PFSK-1 (cell line): ENCODE data around the gene OSBPL2.

Source experiments
- POLR2AphosphoS5 ChIP-seq: IDR thresholded peaks from 2 replicates; pipeline ENCODE4 v1.6.1; 2012; ENCODE audit warnings: low read depth, mild to moderate bottlenecking, control low read depth, low read length, moderate library complexity
- REST ChIP-seq, 2 experiments: IDR thresholded peaks; 2 replicates each; pipeline versions ENCODE4 v1.6.1 to v1.8.0; 2011 to 2012; ENCODE audit warnings: low read depth in 2 of 2, low read length in 2 of 2, control low read depth in 1 of 2, inconsistent platforms in 1 of 2, mild to moderate bottlenecking in 1 of 2, moderate library complexity in 1 of 2; ENCODE audit not compliant: insufficient read depth in 1 of 2
- SIN3A ChIP-seq: IDR thresholded peaks from 2 replicates; pipeline ENCODE4 v1.6.1; 2012; ENCODE audit warnings: mild to moderate bottlenecking, low read length, moderate library complexity, borderline replicate concordance; ENCODE audit not compliant: insufficient read depth

GRCh38 chr20:62219101-62219991 lies 19.0 kb upstream of the OSBPL2 start:
- TF ChIP-seq POLR2AphosphoS5: no peak
- no peak for TF ChIP-seq REST (IDR thresholded peaks at IDR 0.05; ENCODE audit: insufficient read depth in 1 of 2, low read depth in 2 of 2, low read length in 2 of 2)
- no peak for TF ChIP-seq SIN3A
